HEK293 (cell line): ENCODE results near the gene PPEF1.

ENCODE experiments used
- CTCF ChIA-PET: fragments of 350-600 bp; formaldehyde crosslinking; extraction: SDS; loops from one replicate; lab custom pipeline; 2021; ENCODE audit warnings: antibody characterized with exemption; lab: Yijun Ruan, JAX
- POLR2A ChIA-PET: fragments of 300-600 bp; formaldehyde crosslinking; extraction: SDS; loops from one replicate; lab custom pipeline; 2020; ENCODE audit warnings: antibody characterized with exemption, inconsistent platforms; lab: Yijun Ruan, JAX
- H3K27ac ChIP-seq: fragments of 200-500 bp; sonication (Bioruptor generic); 2 replicates; pipeline ENCODE4 v1.5.1; 2014; ENCODE audit warnings: low read depth, low read length, control low read depth, inconsistent platforms; ENCODE audit errors: extremely low read depth
- H3K36me3 ChIP-seq, 2 experiments: fragments of 200-500 bp in 1 of 2; sonication (Bioruptor generic) in 1 of 2; 1 replicate in 1 of 2; 2 replicates in 1 of 2; pipeline ENCODE4 v1.5.1; 2014 to 2017; ENCODE audit warnings: inconsistent platforms in 2 of 2, low read length in 2 of 2; ENCODE audit not compliant: control insufficient read depth in 2 of 2, insufficient read depth in 1 of 2
- H3K4me1 ChIP-seq: fragments of 200-500 bp; sonication (Bioruptor generic); 2 replicates; pipeline ENCODE4 v1.5.1; 2014; ENCODE audit warnings: mild to moderate bottlenecking, low read length, inconsistent platforms; ENCODE audit not compliant: control insufficient read depth, insufficient read depth
- H3K4me3 ChIP-seq: 2 replicates; pipeline ENCODE4 v1.5.1; 2011; ENCODE audit warnings: low read depth, mild to moderate bottlenecking, control low read depth, low read length, moderate library complexity
- H3K9me3 ChIP-seq: fragments of 200-500 bp; sonication (Bioruptor generic); 2 replicates; pipeline ENCODE4 v1.5.1; 2014; ENCODE audit warnings: low read depth, low read length, inconsistent platforms; ENCODE audit not compliant: control insufficient read depth, insufficient read depth
- GFI1B ChIP-seq: fragments of 450-650 bp; formaldehyde crosslinking; IDR thresholded peaks from 2 replicates; pipeline ENCODE4 v1.5.1; 2016; ENCODE audit warnings: missing biosample characterization, missing genetic modification characterization
- GLI2 ChIP-seq: fragments of 450-650 bp; formaldehyde crosslinking; IDR thresholded peaks from 2 replicates; pipeline ENCODE4; 2017; ENCODE audit warnings: missing biosample characterization, missing genetic modification characterization, low read depth, borderline replicate concordance
- HOXD13 ChIP-seq: sonication (generic); formaldehyde crosslinking; IDR thresholded peaks from 2 replicates; pipeline ENCODE4 v1.8.0; 2022; ENCODE audit warnings: missing genetic modification reagents, borderline replicate concordance
- MZF1 ChIP-seq: fragments of 450-650 bp; formaldehyde crosslinking; IDR thresholded peaks from 2 replicates; pipeline ENCODE4 v1.5.1; 2017; ENCODE audit warnings: missing biosample characterization, missing genetic modification characterization, borderline replicate concordance
- OSR2 ChIP-seq: fragments of 450-650 bp; formaldehyde crosslinking; IDR thresholded peaks from 2 replicates; pipeline ENCODE4 v1.5.1; 2016; ENCODE audit warnings: missing biosample characterization, missing genetic modification characterization
- PATZ1 ChIP-seq: fragments of 450-650 bp; formaldehyde crosslinking; IDR thresholded peaks from 2 replicates; pipeline ENCODE4 v1.5.1; 2016; ENCODE audit warnings: missing biosample characterization, missing genetic modification characterization
- PRDM4 ChIP-seq: fragments of 450-650 bp; formaldehyde crosslinking; IDR thresholded peaks from 2 replicates; pipeline ENCODE4 v1.5.1; 2017; ENCODE audit warnings: missing biosample characterization, missing genetic modification characterization
- SCRT2 ChIP-seq: fragments of 450-650 bp; formaldehyde crosslinking; IDR thresholded peaks from 2 replicates; pipeline ENCODE4 v1.5.1; 2016; ENCODE audit warnings: missing biosample characterization, missing genetic modification characterization
- WT1 ChIP-seq: fragments of 450-650 bp; formaldehyde crosslinking; IDR thresholded peaks from 2 replicates; pipeline ENCODE4 v1.5.1; 2016; ENCODE audit warnings: missing biosample characterization, missing genetic modification characterization
- ZNF121 ChIP-seq: fragments of 450-650 bp; formaldehyde crosslinking; IDR thresholded peaks from 2 replicates; pipeline ENCODE4 v1.5.1; 2016; ENCODE audit warnings: missing biosample characterization, missing genetic modification characterization
- ZNF155 ChIP-seq: fragments of 450-650 bp; formaldehyde crosslinking; IDR thresholded peaks from 2 replicates; pipeline ENCODE4 v1.5.1; 2016; ENCODE audit warnings: missing biosample characterization, missing genetic modification characterization
- ZNF157 ChIP-seq: fragments of 450-650 bp; formaldehyde crosslinking; IDR thresholded peaks from 2 replicates; pipeline ENCODE4 v1.5.1; 2016; ENCODE audit warnings: missing biosample characterization, missing genetic modification characterization
- ZNF16 ChIP-seq: fragments of 450-650 bp; formaldehyde crosslinking; IDR thresholded peaks from 2 replicates; pipeline ENCODE4 v1.5.1; 2016; ENCODE audit warnings: low read depth, missing biosample characterization, missing genetic modification characterization
- ZNF2 ChIP-seq: fragments of 450-650 bp; formaldehyde crosslinking; IDR thresholded peaks from 2 replicates; pipeline ENCODE4 v1.5.1; 2016; ENCODE audit warnings: missing biosample characterization, missing genetic modification characterization
- ZNF221 ChIP-seq: fragments of 450-650 bp; formaldehyde crosslinking; IDR thresholded peaks from 2 replicates; pipeline ENCODE4 v1.5.1; 2017; ENCODE audit warnings: missing biosample characterization, missing genetic modification characterization, borderline replicate concordance
- ZNF24 ChIP-seq: fragments of 450-650 bp; formaldehyde crosslinking; IDR thresholded peaks from 2 replicates; pipeline ENCODE4 v1.5.1; 2016; ENCODE audit warnings: missing biosample characterization, missing genetic modification characterization
- ZNF561 ChIP-seq: fragments of 450-650 bp; IDR thresholded peaks from 2 replicates; pipeline ENCODE4 v1.5.1; 2018; ENCODE audit warnings: missing biosample characterization, missing genetic modification characterization, borderline replicate concordance
- ZNF629 ChIP-seq: fragments of 450-650 bp; formaldehyde crosslinking; IDR thresholded peaks from 2 replicates; pipeline ENCODE4 v1.5.1; 2017; ENCODE audit warnings: missing biosample characterization, missing genetic modification characterization
- ZNF76 ChIP-seq: fragments of 450-650 bp; formaldehyde crosslinking; IDR thresholded peaks from 2 replicates; pipeline ENCODE4; 2016; ENCODE audit warnings: low read depth, missing biosample characterization, missing genetic modification characterization, borderline replicate concordance
- ZNF777 ChIP-seq: fragments of 450-650 bp; formaldehyde crosslinking; IDR thresholded peaks from 2 replicates; pipeline ENCODE4 v1.5.1; 2017; ENCODE audit warnings: missing biosample characterization, missing genetic modification characterization, borderline replicate concordance
- ZNF791 ChIP-seq: fragments of 450-650 bp; formaldehyde crosslinking; IDR thresholded peaks from 2 replicates; pipeline ENCODE4 v1.5.1; 2016; ENCODE audit warnings: missing biosample characterization, missing genetic modification characterization
- TF ChIP-seq, protein P1 (sequence below): fragments of 450-650 bp; formaldehyde crosslinking; IDR thresholded peaks from 2 replicates; pipeline ENCODE4 v1.5.1; 2017; ENCODE audit warnings: missing biosample characterization, missing genetic modification characterization
- TF ChIP-seq, protein P2 (sequence below): fragments of 450-650 bp; formaldehyde crosslinking; IDR thresholded peaks from 2 replicates; pipeline ENCODE4 v1.5.1; 2016; ENCODE audit warnings: missing biosample characterization, missing genetic modification characterization
- TF ChIP-seq, protein P3 (sequence below): fragments of 450-650 bp; formaldehyde crosslinking; IDR thresholded peaks from 2 replicates; pipeline ENCODE4 v1.5.1; 2016; ENCODE audit warnings: missing biosample characterization, missing genetic modification characterization, borderline replicate concordance

The PPEF1 gene

DNA sequence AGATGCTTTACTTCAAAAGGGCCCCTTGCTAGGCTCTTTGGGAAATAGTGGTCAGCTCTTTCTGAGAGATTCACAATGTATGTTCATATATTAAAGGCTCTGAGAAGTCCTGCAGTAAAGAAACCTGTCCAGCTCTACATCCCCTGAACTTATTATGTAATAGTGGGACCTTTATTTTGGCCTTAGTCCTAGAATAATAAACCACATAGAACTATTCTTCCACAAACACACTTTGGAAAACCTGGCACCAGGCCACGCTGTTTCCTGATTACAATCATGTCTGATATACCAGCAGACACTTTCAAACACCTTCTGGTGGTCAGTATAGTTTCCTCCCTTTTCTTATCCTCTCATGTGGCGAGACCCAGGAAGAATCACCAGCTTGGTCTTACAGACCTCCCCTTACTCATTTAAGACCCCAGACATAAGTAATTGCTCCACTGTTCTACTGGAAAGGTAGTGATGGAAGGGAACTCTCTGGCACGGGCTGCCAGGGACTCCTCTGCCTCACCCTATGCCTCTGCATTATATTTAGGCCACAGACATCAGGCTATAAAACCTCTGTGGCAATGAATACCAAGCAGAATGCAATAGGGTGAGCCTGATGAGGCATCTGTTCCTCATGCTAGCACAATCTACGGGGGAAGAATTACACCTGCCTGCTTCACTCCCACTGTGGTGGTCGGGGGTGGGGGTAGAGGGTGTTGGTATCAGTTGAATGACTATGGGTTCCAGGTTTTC, 5.7 kb upstream of the PPEF1 start:
- Histone ChIP-seq H3K9me3 (no peaks in the 10 kb centered on the region), H3K36me3 (no peaks in the 10 kb centered on the region), H3K4me1 (peaks cover 8% of the 10 kb centered on the region), H3K27ac (peak overlapping the region; percentile 69), H3K4me3 (no peak overlapping the region)
- POLR2A ChIA-PET: interaction anchor here (1.0 kb wide), 1 partner anchor 25 kb away, joined by 4 read pairs; no protein-coding TSS in a partner anchor
- CTCF ChIA-PET: interaction anchor here (0.7 to 0.9 kb wide), 3 partner anchors 17 to 185 kb away, joined by 3 to 4 read pairs (median 3); no protein-coding TSS in a partner anchor
- no peak for TF ChIP-seq ZNF221 (tag by site-specific recombination)
- no peak for TF ChIP-seq SCRT2
- no peak for TF ChIP-seq ZNF561 (tag by site-specific recombination)
- TF ChIP-seq ZNF155: no peak
- TF ChIP-seq ZNF777: no peak
- TF ChIP-seq OSR2 (tag by site-specific recombination): 0 out of 2 replicates have a peak, but pooled peaks have one; percentile 17
- TF ChIP-seq HOXD13 (CRISPR knock-in tag): no peak
- 0 out of 2 replicates have a peak, but pooled peaks have one; percentile 30 for TF ChIP-seq ZNF121 (tag by site-specific recombination)
- TF ChIP-seq PRDM4: peak; percentile 54; the same call in 1 of the 2 replicates
- TF ChIP-seq ZNF791 (tag by site-specific recombination): no peak
- peak; percentile 29; the same call in 1 of the 2 replicates for TF ChIP-seq ZNF629
- TF ChIP-seq, protein P1, sequence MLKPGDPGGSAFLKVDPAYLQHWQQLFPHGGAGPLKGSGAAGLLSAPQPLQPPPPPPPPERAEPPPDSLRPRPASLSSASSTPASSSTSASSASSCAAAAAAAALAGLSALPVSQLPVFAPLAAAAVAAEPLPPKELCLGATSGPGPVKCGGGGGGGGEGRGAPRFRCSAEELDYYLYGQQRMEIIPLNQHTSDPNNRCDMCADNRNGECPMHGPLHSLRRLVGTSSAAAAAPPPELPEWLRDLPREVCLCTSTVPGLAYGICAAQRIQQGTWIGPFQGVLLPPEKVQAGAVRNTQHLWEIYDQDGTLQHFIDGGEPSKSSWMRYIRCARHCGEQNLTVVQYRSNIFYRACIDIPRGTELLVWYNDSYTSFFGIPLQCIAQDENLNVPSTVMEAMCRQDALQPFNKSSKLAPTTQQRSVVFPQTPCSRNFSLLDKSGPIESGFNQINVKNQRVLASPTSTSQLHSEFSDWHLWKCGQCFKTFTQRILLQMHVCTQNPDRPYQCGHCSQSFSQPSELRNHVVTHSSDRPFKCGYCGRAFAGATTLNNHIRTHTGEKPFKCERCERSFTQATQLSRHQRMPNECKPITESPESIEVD (tag by site-specific recombination): peak; percentile 27; the same call in 1 of the 2 replicates
- TF ChIP-seq PATZ1 (tag by site-specific recombination): no peak
- TF ChIP-seq, protein P2, sequence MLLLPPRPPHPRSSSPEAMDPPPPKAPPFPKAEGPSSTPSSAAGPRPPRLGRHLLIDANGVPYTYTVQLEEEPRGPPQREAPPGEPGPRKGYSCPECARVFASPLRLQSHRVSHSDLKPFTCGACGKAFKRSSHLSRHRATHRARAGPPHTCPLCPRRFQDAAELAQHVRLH (tag by site-specific recombination): 0 out of 2 replicates have a peak, but pooled peaks have one; percentile 34
- no peak for TF ChIP-seq ZNF76 (tag by site-specific recombination)
- TF ChIP-seq ZNF24: no peak
- peak; percentile 75 for TF ChIP-seq WT1
- TF ChIP-seq ZNF2: no peak
- no peak for TF ChIP-seq ZNF157
- TF ChIP-seq MZF1: peak; percentile 66; the same call in 1 of the 2 replicates
- no peak for TF ChIP-seq ZNF16 (tag by site-specific recombination)
- no peak for TF ChIP-seq GLI2 (tag by site-specific recombination)
- TF ChIP-seq GFI1B (tag by site-specific recombination): no peak
- TF ChIP-seq, protein P3, sequence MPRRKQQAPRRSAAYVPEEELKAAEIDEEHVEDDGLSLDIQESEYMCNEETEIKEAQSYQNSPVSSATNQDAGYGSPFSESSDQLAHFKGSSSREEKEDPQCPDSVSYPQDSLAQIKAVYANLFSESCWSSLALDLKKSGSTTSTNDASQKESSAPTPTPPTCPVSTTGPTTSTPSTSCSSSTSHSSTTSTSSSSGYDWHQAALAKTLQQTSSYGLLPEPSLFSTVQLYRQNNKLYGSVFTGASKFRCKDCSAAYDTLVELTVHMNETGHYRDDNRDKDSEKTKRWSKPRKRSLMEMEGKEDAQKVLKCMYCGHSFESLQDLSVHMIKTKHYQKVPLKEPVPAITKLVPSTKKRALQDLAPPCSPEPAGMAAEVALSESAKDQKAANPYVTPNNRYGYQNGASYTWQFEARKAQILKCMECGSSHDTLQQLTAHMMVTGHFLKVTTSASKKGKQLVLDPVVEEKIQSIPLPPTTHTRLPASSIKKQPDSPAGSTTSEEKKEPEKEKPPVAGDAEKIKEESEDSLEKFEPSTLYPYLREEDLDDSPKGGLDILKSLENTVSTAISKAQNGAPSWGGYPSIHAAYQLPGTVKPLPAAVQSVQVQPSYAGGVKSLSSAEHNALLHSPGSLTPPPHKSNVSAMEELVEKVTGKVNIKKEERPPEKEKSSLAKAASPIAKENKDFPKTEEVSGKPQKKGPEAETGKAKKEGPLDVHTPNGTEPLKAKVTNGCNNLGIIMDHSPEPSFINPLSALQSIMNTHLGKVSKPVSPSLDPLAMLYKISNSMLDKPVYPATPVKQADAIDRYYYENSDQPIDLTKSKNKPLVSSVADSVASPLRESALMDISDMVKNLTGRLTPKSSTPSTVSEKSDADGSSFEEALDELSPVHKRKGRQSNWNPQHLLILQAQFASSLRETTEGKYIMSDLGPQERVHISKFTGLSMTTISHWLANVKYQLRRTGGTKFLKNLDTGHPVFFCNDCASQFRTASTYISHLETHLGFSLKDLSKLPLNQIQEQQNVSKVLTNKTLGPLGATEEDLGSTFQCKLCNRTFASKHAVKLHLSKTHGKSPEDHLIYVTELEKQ (tag by site-specific recombination): no peak
